ENCODE measurements around the gene FSTL4. TPM values are rescaled to one million over a fixed set of nuclear protein-coding genes. Genes with fewer than 3 reads are reported as not detected.

Gene FSTL4
- polyA plus RNA-seq, 1 donor from 2014 or later = 0.57 TPM

DNA sequence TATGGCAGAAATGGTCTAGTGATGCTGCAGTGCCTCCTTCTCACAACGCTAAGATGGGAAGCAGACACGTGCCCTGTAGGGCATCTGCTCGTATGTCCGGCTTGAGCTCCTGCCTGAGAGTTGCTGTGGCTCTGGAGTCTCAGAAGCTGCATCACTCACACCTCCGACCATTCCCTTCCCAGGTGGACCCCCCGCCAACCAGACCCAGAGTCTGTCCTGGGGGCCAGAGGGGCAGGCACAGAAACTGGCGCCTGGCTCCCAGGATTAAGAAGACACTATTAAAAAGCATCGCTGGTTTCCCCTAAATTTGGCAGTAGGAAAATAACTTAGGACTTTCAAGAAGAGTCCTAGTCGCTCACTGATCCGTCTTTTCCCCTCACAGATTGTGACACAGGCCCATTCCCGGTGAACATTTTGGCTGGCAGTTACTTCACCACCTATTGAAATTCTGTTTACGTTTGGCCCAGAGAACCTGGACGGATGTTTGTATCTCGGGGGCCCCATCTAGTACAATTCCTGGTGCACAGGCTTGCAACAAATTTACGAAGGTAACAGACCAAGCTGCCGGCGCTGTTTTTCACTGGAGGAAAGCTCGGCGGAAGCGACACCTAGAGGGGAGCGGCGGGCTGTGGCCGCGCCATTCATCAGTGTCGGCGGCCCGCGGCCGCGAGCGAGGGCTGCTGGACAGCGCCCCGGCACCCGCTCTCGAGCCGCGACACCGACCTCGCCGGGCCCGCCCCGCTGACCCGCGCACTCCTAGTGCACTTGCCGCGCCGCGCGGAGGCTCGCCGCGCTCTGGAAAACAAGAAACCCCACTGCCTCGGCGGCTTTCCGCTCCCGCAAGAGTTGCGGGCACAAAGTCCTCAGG is 1.6 kb downstream of the FSTL4 start:
- H3K79me2 ChIP-seq (replicated peaks; ENCODE audit: insufficient read depth, low read length) = no peaks in the 10 kb centered on the region

GRCh38 chr5:133607451-133607850 is 4.9 kb downstream of the FSTL4 start:
- H3K27me3 ChIP-seq (ENCODE audit: insufficient read depth, low read depth, low read length) = peaks cover 41% of the 10 kb centered on the region
- H3K9ac ChIP-seq (ENCODE audit: low read length) = no peak overlapping the region
- TF ChIP-seq TAF1 (IDR thresholded peaks at IDR 0.05; ENCODE audit: low read depth) (no peak), SMC3 (conservative IDR thresholded peaks at IDR 0.05; ENCODE audit: poor library complexity) (no peak), EP300 (conservative IDR thresholded peaks at IDR 0.05; ENCODE audit: poor library complexity, severe bottlenecking) (no peak), EZH2 (IDR thresholded peaks at IDR 0.05; ENCODE audit: borderline replicate concordance, insufficient read depth, low read length, poor library complexity, severe bottlenecking) (no peak), RAD21 (conservative IDR thresholded peaks at IDR 0.05) (no peak), POLR2AphosphoS5 (IDR thresholded peaks at IDR 0.05) (no peak), MXI1 (conservative IDR thresholded peaks at IDR 0.05; ENCODE audit: poor library complexity, severe bottlenecking) (no peak)
- TF ChIP-seq, protein P1, sequence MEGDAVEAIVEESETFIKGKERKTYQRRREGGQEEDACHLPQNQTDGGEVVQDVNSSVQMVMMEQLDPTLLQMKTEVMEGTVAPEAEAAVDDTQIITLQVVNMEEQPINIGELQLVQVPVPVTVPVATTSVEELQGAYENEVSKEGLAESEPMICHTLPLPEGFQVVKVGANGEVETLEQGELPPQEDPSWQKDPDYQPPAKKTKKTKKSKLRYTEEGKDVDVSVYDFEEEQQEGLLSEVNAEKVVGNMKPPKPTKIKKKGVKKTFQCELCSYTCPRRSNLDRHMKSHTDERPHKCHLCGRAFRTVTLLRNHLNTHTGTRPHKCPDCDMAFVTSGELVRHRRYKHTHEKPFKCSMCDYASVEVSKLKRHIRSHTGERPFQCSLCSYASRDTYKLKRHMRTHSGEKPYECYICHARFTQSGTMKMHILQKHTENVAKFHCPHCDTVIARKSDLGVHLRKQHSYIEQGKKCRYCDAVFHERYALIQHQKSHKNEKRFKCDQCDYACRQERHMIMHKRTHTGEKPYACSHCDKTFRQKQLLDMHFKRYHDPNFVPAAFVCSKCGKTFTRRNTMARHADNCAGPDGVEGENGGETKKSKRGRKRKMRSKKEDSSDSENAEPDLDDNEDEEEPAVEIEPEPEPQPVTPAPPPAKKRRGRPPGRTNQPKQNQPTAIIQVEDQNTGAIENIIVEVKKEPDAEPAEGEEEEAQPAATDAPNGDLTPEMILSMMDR (IDR thresholded peaks at IDR 0.05; ENCODE audit: poor library complexity, severe bottlenecking) = no peak
- TF ChIP-seq, protein P2, sequence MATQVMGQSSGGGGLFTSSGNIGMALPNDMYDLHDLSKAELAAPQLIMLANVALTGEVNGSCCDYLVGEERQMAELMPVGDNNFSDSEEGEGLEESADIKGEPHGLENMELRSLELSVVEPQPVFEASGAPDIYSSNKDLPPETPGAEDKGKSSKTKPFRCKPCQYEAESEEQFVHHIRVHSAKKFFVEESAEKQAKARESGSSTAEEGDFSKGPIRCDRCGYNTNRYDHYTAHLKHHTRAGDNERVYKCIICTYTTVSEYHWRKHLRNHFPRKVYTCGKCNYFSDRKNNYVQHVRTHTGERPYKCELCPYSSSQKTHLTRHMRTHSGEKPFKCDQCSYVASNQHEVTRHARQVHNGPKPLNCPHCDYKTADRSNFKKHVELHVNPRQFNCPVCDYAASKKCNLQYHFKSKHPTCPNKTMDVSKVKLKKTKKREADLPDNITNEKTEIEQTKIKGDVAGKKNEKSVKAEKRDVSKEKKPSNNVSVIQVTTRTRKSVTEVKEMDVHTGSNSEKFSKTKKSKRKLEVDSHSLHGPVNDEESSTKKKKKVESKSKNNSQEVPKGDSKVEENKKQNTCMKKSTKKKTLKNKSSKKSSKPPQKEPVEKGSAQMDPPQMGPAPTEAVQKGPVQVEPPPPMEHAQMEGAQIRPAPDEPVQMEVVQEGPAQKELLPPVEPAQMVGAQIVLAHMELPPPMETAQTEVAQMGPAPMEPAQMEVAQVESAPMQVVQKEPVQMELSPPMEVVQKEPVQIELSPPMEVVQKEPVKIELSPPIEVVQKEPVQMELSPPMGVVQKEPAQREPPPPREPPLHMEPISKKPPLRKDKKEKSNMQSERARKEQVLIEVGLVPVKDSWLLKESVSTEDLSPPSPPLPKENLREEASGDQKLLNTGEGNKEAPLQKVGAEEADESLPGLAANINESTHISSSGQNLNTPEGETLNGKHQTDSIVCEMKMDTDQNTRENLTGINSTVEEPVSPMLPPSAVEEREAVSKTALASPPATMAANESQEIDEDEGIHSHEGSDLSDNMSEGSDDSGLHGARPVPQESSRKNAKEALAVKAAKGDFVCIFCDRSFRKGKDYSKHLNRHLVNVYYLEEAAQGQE (IDR thresholded peaks at IDR 0.05; ENCODE audit: borderline replicate concordance) = no peak
- no peaks in the 10 kb centered on the region for H3K79me2 ChIP-seq (replicated peaks; ENCODE audit: insufficient read depth, low read length)
- no peaks in the 10 kb centered on the region for H3K9me3 ChIP-seq (ENCODE audit: low read length)
- H3K36me3 ChIP-seq (ENCODE audit: insufficient read depth, low read length) = no peaks in the 10 kb centered on the region
- H3K9me2 ChIP-seq (ENCODE audit: insufficient read depth, low read length) = no peaks in the 10 kb centered on the region
- H3K4me3 ChIP-seq (ENCODE audit: low read length) = no peak overlapping the region
- H2AFZ ChIP-seq (ENCODE audit: low read depth, low read length) = no peak overlapping the region
- H4K20me1 ChIP-seq (ENCODE audit: insufficient read depth) = no peaks in the 10 kb centered on the region
- no peak overlapping the region for H3K27ac ChIP-seq (ENCODE audit: low read length)
- no peaks in the 10 kb centered on the region for H3F3A ChIP-seq (ENCODE audit: insufficient read depth, low read length, poor library complexity, severe bottlenecking)
- H3K4me2 ChIP-seq (ENCODE audit: low read length) = no peak overlapping the region

More for the DNA sequence above, 1.6 kb downstream of the FSTL4 start:
- Histone ChIP-seq H2AFZ (ENCODE audit: low read depth, low read length) (no peak overlapping the region), H3K27me3 (ENCODE audit: insufficient read depth, low read depth, low read length) (peaks cover 67% of the 10 kb centered on the region), H3F3A (ENCODE audit: insufficient read depth, low read length, poor library complexity, severe bottlenecking) (no peaks in the 10 kb centered on the region), H3K9me2 (ENCODE audit: insufficient read depth, low read length) (no peaks in the 10 kb centered on the region), H3K4me2 (ENCODE audit: low read length) (peak overlapping the region; percentile 63), H3K36me3 (ENCODE audit: insufficient read depth, low read length) (no peaks in the 10 kb centered on the region), H3K9me3 (ENCODE audit: low read length) (no peaks in the 10 kb centered on the region), H3K4me3 (ENCODE audit: low read length) (peak overlapping the region; percentile 75), H3K27ac (ENCODE audit: low read length) (no peak overlapping the region), H4K20me1 (ENCODE audit: insufficient read depth) (no peaks in the 10 kb centered on the region), H3K9ac (ENCODE audit: low read length) (peak overlapping the region; percentile 59)
- TF ChIP-seq POLR2AphosphoS5 (IDR thresholded peaks at IDR 0.05) (no peak), SMC3 (conservative IDR thresholded peaks at IDR 0.05; ENCODE audit: poor library complexity) (peak; percentile 87), RAD21 (conservative IDR thresholded peaks at IDR 0.05) (peak; percentile 83), EP300 (conservative IDR thresholded peaks at IDR 0.05; ENCODE audit: poor library complexity, severe bottlenecking) (no peak), TAF1 (IDR thresholded peaks at IDR 0.05; ENCODE audit: low read depth) (no peak), EZH2 (IDR thresholded peaks at IDR 0.05; ENCODE audit: borderline replicate concordance, insufficient read depth, low read length, poor library complexity, severe bottlenecking) (no peak), MXI1 (conservative IDR thresholded peaks at IDR 0.05; ENCODE audit: poor library complexity, severe bottlenecking) (peak; percentile 39)
- TF ChIP-seq, protein P2 (IDR thresholded peaks at IDR 0.05; ENCODE audit: borderline replicate concordance) = no peak
- TF ChIP-seq, protein P1 (IDR thresholded peaks at IDR 0.05; ENCODE audit: poor library complexity, severe bottlenecking) = peak; percentile 88

Data from neural cell (in vitro differentiated cells).